Activated CD4-positive, alpha-beta T cell treated with anti-CD3 and anti-CD28 coated beads, Interleukin-2, amount 50 U/mL, for 16 hours (primary cell): ENCODE data around the gene CSNK1G1.
"Not testable (repeated sequence)": the region's sequence is repeated elsewhere in the genome, so short reads cannot be mapped to it uniquely, and the experiment has no call there.

Experiments used
- DNase-seq: peaks from one replicate; pipeline ENCODE4 v3.0.0-alpha.2; 2020

The CSNK1G1 gene

DNA sequence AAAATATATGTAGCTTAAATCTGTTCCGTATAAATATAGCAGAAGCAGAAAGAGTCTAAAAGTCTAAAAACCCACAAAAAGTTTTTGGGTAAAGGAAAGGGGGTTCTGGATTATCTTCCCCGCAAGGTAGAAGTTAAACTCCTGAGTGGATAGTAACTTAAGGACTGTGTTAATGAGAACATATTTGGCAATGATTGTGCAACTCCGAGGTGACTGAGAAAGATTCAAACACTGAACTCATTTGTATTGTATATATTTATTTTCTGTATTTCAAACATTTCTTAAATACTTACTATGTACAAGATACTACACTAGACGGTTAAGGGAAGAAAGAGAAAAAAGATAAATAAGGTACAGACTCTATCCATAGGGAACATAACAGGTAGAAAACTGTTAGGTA lies 120.4 kb downstream of the CSNK1G1 start:
- no peak for DNase-seq

DNA sequence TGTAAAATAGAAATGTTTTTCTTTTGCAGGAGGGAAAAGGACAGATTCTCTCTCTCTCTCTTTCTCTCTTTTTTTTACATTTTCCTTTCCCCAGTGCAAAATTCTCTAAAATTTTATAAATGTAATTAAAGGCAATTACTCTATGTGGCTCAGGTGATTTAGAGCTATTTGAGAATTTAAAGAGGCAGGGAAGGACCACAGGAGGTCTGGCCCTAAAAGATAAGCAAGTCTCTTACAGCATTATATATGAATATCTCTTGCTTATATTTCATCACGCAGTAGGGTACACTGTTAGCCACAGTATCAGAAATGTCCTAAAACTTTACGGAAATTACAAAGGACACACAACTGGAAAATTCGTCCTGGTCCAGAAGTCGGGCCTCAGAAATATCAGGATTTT lies 122.7 kb downstream of the CSNK1G1 start:
- DNase-seq, result no peak

DNA sequence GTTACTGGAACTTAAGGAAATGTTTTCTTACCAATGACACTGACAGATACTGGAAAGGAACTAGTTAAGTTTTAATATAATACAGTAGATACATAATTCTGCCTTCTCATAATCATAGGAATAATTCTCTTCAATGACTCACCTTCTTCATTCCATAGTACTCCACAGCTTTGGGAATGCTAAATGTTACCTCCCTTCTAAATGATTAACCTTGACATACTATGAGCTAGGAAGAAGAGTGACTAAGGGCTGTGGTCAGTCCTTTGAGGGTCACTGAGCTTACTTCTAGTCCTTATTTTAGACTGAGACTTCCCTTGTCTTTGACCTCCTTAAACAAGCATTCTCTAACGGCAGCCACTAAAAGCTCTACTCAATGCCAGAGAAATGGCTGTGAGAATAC lies 123.6 kb downstream of the CSNK1G1 start:
- DNase-seq, result no peak

DNA sequence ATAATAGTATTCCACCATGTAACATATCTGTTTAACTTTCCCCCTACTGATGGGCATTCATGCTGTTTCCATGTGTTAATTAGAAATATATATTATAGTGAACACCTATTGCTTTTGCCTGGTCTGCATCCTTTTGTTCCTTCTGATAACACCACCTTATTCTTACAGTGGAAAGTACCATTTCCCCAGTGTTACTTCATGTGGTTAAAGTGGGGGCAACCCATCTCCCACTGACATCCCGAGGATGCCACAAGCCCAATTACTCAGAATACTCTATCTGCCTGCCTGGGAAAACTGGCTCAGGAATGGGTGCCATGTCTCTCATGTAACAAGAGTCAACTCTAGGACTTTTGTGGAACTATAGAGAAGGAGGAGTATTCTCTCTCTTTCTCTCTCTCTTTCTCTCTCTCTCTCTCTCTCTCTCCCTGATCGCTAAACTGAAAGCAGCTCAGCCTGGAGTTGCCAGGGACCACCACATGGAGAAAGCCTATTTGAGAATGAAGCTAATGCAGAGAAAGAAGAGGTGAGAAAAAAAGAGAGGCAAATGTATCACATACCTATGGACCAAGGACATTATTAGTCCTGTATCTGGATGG lies 126.7 kb downstream of the CSNK1G1 start:
- no peak for DNase-seq

DNA sequence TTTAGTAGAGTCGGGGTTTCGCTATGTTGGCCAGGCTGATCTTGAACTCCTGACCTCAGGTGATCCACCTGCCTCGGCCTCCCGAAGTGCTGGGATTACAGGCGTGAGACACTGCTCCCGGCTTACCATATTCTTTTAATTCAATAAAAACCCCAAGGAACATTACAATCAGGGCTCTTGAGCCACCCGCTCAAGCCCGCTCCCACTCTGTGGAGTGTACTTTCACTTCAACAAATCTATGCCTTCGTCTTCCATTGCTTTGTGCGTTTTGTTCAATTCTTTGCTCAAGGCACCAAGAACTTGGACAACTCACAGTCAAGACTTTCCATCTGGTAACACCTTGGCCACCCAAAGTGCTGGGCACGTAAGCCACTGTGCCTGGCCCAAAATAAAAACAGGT lies 130.2 kb downstream of the CSNK1G1 start:
- no peak for DNase-seq

DNA sequence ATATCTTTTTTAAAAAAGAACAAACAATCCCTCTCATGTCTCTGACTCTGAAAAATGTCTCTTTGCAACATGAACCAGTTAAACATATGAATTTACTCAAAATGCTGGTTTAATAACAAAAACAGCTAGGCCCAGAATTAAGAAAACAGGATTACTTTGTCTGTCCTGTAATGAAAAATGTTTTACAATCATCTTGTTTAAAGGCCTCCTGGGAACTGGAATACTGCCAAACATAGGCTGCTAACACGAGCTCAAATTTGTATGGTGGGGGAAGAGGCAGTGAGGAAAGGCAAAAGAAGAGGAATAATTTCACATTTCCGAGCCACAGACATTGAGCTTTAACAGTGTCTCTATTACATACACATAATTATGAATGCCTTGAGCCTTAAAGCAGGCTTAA lies 131.5 kb downstream of the CSNK1G1 start:
- no peak for DNase-seq

DNA sequence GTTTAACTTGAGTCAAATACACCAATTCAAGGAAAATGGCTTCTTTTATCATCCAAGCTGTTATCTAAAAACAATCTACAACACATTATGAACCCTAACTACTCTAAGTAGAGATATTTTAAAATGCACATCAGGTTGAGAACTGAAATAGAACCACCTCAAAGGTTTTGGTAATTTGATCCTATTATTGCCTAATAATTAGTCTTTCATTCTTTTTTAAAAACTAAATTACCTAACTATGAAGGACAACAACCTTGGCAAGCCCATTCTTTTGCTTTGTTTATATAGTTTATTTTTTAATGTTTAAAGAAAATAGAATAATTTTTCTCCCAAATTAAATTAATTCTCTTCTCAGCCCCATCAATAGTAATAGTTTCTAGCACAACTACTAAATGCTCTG lies 132.1 kb downstream of the CSNK1G1 start:
- DNase-seq, result no peak

DNA sequence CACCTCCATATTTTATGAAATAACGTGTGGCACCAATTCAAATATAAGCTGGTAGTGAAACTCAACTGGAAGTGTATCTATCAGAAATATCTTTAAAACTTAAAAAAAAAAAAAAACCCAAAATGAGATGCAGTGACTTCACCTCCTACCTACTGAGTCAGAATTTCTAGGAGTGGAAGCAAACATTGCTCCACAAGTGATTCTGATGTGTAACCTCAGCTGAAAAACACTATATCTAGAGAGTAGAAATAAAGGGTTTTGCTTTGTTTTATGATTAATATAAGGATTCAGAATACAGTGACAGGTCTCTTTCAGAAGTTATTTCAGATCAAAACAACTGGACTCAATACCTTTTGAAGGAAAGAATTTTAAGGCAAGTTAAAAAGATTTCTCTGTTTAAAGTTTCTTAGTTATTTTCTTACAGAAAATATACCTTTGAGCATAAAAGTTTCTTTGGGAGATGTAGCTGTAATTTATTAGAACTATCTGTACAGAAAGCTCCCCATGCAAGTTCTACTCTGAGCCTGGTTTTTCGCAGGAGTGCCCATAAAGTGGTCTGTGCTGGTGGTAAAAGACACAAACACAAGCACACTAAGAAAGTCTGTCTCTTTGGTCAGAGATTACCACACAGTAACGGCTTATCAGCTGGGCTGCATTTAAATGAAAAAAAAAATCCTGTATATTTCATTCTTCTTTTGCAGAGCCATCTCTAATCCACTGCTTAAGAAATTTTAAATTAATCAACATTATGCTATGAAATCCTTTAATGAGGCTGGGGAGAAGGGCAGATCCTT lies 133.2 kb downstream of the CSNK1G1 start:
- DNase-seq, result peak; percentile 37

DNA sequence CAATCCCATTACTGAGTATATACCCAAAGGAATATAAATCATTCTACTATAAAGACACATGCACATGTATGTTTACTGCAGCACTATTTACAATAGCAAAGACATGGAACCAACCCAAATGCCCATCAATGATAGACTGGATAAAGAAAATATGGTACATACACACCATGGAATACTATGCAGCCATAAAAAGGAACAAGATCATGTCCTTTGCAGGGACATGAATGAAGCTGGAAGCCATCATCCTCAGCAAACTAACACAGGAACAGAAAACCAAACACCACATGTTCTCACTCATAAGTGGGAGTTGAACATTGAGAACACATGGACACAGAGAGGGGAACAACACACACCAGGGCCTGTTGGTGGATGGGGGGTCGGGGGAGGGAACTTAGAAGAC lies 134.1 kb downstream of the CSNK1G1 start:
- DNase-seq, result not testable (repeated sequence)

DNA sequence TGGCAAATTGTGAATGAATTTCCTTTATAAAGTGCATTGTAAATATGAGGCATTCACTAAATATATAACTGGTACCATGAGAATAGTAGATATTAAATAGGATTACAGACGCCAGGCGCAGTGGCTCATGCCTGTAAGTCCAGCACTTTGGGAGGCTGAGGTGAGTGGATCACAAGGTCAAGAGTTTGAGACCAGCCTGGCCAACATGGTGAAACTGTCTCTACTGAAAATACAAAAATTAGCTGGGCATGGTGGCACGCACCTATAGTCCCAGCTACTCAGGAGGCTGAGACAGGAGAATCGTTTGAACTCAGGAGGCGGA lies 138.6 kb downstream of the CSNK1G1 start:
- not testable (repeated sequence) for DNase-seq

DNA sequence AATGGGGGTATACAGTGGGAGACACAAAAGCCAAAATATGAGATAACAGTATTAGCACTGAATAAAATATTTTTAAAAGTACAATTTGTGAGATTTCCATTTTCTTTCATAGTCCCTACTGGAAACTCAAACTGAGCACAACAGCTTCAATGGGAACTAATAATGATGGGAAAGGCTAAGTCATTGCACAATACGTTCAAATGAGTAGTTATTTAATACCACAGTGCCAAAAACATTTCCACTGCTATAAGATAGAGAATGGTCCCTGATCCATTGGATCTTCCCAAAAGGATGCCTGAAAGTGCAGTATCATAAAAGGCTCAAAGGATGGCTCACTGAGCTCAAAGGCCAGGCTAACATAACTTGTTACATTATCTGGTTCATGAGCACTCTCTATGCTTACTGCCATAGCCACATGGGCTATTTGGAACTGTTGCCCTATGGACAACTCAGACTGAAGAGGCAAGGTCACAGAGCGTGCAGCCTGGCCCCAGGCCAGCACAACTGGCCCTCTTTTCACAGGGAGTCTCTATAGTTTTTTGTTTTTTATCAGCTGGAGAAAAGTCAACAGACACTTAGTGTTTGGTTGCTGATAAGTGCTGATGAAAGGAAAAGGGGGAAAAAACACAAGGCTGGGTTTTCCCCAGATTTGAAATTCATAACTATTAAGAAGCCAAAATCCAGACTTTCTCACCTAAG lies 139.1 kb downstream of the CSNK1G1 start:
- no peak for DNase-seq

DNA sequence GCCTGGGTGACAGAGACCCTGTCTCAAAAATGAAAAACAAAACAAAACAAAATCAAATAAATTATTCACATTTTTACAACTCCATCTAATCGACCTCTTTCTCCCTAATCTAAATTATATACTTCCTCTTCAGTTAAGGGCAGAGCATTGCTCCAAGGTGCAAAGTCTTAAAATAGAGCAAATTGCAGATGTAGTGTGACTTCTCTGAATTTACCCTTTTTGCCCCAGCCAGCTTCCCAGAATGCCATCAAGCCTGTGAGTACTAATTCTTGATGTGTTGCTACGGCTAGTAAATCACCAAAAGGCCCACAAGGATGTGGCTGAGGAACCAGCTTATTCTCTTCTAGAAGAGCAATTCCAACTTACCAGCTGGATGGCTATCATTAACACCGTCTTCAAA lies 139.8 kb downstream of the CSNK1G1 start:
- no peak for DNase-seq

DNA sequence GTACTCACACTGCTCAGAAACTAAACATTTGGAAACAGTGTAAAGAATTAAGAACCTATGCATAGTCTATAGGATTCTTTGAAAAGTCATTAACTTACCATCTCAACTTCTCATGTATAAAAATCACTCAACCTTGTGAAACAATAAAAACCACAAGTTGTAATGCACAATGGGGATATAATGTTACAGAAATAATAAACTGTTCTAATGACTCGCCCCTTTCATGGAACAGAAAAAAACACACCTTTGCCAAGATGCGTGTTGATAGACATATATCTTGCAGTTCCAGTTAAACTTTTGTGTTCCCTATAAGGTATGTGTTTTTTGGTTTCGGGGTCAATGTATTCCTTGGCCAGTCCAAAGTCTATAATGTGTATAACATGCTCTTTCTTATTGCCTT lies 142.3 kb downstream of the CSNK1G1 start:
- no peak for DNase-seq

DNA sequence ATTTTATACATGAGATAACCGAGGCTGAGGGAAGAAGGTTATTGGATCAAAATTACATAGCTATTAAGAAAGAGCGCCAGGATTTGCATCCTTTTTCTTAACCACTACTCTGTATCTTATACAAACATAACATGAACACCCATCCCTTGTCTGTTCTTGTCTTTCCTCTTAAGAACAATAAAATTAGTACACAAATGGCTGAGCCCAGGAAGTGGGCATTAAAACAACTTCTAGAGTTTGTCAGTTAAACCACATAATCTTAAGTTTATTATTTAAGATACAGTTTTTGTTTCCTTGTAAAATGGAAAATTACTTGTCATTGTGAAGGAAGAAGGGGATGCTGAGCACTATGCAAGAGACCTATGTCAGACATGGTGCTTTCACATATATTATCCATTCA lies 144.3 kb downstream of the CSNK1G1 start:
- no peak for DNase-seq

DNA sequence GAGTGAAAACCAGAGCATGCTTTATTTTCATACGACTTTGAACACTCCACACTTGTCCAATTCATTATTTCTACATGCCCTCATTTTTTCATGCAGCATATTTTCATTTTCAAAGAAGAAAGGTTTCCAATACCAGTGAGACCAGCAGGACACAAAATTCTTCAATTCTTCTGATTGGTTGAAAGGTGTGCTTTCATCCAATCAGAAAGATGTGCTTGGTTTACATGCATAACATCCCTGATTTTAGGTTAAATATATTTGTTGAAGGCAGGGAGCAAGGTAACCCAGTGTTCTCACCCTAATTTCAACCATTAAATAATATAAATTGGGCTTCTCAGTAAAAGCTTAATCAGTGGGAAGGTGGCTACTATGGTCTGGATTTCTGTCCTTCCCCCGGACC lies 145.6 kb downstream of the CSNK1G1 start:
- DNase-seq, result no peak

DNA sequence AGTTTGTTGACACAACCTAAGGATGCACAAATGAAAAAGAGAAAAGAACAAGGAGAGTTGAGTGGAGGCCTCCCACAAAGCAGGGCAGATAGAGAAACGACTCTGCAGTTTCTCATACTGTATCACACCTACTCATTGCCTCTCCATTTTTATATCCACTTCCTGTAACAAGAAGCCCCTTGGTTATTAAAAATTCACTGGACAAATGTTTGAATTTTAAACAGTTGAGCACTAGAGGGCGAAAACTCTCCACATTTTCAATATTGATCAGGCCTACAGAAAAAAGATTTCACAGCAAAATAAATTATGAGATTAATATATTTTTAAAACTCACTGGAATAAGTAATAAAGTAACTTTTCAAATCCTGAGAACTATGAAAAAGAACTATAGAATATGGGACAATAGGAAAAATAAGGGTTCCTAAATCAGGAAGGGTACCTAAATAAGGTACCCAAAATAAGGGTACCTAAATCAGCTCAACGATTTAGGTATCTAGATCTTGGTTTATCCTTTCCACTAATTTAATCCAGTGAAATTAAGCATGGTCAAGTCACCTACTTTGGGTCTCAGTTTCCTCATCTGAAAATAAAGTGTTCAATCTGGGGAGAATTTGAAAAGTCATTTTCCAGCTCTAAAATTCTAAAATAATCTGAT lies 146.2 kb downstream of the CSNK1G1 start:
- DNase-seq, result peak; percentile 52

DNA sequence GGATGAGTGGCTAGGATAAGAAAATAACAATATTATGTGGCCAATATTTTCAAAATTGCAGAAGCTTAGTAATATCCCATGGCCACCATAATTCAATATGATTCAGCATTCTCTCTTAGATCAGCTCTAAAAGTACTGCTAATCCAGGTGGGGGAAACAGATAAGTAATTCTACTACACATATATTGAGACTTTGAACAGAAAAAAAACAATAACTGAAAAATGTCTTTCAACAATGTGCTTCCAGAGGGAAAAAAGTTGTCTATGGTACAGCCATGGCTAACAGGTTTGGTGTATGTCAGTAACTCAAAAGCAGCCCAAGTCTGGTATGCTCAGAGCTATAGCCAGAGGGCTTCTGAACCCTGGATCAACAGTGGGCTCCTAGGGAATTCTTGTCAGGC lies 150.8 kb downstream of the CSNK1G1 start:
- DNase-seq, result no peak

DNA sequence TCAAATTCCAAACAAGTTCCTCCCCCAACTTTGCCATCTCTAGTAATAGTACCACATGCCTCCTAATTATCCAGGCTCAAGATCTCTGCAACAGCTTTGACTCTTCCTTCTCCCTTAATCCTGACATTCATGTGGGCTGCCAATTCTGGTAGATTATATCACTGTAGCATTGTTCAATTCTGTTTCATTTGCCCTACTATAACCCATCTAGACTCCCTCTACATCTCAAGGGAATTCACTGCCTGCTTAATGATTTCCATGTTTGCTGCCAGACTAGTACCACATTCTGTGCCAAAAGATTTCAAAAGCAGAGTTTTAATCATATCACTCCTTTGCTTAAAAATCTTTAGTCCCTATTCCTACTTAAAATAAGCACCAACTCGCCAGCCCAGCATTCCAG lies 158.5 kb downstream of the CSNK1G1 start:
- DNase-seq, result no peak

DNA sequence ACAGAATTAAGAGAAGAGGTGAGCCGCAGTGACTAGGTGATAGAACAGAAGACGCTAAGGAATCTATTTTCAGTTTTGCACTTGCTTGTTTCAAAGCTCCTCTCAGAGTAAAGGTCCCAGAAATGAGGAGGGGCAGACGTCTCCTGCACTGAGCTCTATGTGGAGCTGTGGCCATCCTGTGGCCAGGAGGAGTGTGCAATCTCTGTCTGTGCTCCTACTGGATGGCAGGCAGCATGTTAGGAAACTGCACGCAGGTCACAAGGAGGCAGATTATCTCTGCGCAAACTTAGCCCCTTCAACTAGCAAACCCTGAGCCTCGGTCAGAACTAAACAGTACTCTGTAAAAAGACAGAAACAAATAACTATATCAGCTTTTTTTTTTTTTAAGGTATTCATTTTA lies 162.0 kb downstream of the CSNK1G1 start:
- no peak for DNase-seq

DNA sequence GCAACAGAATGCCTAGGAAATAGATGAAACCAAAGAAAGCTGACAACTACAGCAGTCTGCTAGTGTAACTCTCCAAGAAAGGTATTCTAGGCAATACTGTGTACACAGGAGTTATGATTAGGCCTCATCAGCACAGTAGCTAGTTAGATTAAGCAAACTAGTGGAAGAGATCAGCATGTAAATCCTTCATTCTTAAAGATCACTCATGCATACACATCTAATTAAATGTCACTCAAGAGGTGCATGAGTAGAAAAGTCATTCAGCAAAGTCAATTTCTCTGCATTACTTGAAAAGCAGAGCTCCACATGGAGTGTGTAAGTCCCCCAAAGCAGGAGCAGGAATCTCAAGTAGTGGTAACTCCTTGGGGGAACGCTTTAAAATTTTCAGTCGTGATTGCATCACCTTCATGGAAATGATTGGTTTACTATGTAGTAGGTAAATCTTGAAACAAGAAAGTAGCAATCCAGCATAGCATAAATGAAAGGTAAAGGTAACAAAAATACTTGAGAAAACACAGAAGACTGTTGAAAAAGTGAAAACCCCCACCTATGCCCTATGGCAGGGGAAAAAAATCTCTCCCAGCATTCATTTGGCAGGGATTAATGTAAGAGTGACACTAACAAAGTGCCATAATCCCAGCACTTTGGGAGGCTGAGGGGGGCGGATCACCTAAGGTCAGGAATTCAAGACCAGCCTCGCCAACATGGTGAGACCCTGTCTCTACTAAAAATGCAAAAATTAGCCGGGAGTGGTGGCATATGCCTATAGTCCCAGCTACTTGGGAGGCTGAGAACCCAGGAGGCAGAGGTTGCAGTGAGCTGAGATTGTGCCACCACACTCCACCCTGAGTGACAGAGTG lies 163.8 kb downstream of the CSNK1G1 start:
- no peak for DNase-seq

DNA sequence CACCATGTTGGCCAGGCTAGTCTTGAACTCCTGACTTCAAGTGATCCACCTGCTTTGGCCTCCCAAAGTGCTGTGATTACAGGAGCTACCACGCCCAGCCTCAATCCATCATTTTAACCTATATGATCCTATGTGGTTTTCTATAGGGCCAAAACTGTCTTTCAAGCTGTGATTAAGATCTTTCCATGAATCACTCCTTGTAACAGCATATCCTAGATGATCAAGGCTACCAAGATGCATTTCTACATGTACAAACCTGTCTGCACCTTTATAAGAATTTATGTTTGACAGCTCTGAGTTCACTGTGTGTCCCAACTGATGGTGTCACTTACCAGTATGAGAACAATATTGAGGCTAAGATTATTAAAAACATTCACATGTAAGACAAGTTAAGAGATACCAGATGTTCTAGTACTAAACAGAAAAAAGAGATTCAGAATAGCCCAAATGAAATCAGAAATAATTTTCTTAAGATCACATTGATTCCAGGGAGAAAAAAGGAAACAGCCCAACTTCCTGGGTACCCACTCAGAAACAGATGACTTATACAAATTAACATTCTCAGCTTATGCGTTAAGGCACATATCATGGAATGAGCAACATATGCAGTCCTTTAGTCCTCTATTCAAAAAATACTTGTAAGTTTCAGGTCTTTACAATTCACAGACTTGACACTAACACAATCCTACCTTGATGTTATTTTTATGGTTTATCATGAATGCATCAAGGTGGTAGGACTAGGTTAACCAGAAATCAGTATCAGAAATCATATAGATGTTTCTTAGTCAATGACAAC lies 168.4 kb downstream of the CSNK1G1 start:
- DNase-seq, result peak; percentile 25
